Kidney epithelial cell (primary cell): ENCODE measurements around the gene LINGO4. TPM values are rescaled to one million over a fixed set of nuclear protein-coding genes. Genes with fewer than 3 reads are reported as not detected.

Source experiments
- DNase-seq: peaks from one replicate; pipeline ENCODE4 v3.0.0-alpha.2; 2010; ENCODE audit warnings: low read depth
- H3K27me3 ChIP-seq: 2 replicates; pipeline ENCODE4 v1.6.0; 2011; ENCODE audit warnings: low read length; ENCODE audit not compliant: control insufficient read depth, insufficient read depth
- H3K36me3 ChIP-seq: 2 replicates; pipeline ENCODE4 v1.5.1; 2011; ENCODE audit warnings: low read length; ENCODE audit not compliant: control insufficient read depth, insufficient read depth
- H3K4me3 ChIP-seq: 2 replicates; pipeline ENCODE4 v1.5.1; 2011; ENCODE audit warnings: low read depth, mild to moderate bottlenecking, control low read depth, low read length
- CTCF ChIP-seq: IDR thresholded peaks from 2 replicates; pipeline ENCODE4 v1.5.1; 2011; ENCODE audit warnings: mild to moderate bottlenecking, moderate library complexity, low read length, control low read depth, inconsistent platforms; ENCODE audit not compliant: insufficient read depth, poor library complexity, severe bottlenecking
- total RNA-seq: library from RNA; depleted of rRNA; stranded (reverse); fragments of >200 nt; gene quantifications from 2 replicates; pipeline ENCODE4 v1.2.3, GENCODE V29; 2015

The LINGO4 gene
- total RNA-seq, 1 donor from 2014 or later = not detected

- no peak for TF ChIP-seq CTCF
- H3K4me3 ChIP-seq = no peak overlapping the region
- no peak for DNase-seq
- H3K27me3 ChIP-seq = peaks cover 4% of the 10 kb centered on the region
- H3K36me3 ChIP-seq = no peaks in the 10 kb centered on the region
Measured at GRCh38 chr1:151833172-151833900, 28.1 kb upstream of the LINGO4 start.

- H3K27me3 ChIP-seq = no peaks in the 10 kb centered on the region
- DNase-seq = no peak
- no peak for TF ChIP-seq CTCF
- H3K36me3 ChIP-seq = no peaks in the 10 kb centered on the region
- no peak overlapping the region for H3K4me3 ChIP-seq
Measured at GRCh38 chr1:151832318-151832980, 27.2 kb upstream of the LINGO4 start.

- no peak within 1 kb of the TSS for H3K4me3 ChIP-seq
Measured at GRCh38 chr1:151831605-151832004, 26.4 kb upstream of the LINGO4 start, which contains the start of gene RORC. RORC (minus strand) TSS chr1:151831802; CDS start chr1:151831764, 38 bp downstream.

GRCh38 chr1:151831256-151831591 is 26.0 kb upstream of the LINGO4 start:
- TF ChIP-seq CTCF = no peak
- no peaks in the 10 kb centered on the region for H3K27me3 ChIP-seq
- H3K4me3 ChIP-seq = no peak overlapping the region

More at GRCh38 chr1:151831605-151832004, 26.4 kb upstream of the LINGO4 start, which contains the start of gene RORC:
- Histone ChIP-seq H3K36me3 (no peaks in the 10 kb centered on the region), H3K27me3 (no peaks in the 10 kb centered on the region)
- no peak for DNase-seq
- no peak for TF ChIP-seq CTCF

GRCh38 chr1:151830055-151830454 is 24.8 kb upstream of the LINGO4 start:
- DNase-seq = no peak
- Histone ChIP-seq H3K36me3 (no peaks in the 10 kb centered on the region), H3K4me3 (no peak overlapping the region), H3K27me3 (no peaks in the 10 kb centered on the region)
- TF ChIP-seq CTCF = no peak

More at GRCh38 chr1:151831256-151831591, 26.0 kb upstream of the LINGO4 start:
- H3K36me3 ChIP-seq = no peaks in the 10 kb centered on the region
- DNase-seq = no peak
